HG03103 (cell line): ENCODE measurements around the gene ZDHHC15.
"Not testable (repeated sequence)": the region's sequence is repeated elsewhere in the genome, so short reads cannot be mapped to it uniquely, and the experiment has no call there.

Experiments used
- ATAC-seq: cut with Tn5 transposase; IDR thresholded peaks from one replicate; pipeline ENCODE4 v1.9.1; 2021; ENCODE audit warnings: low read depth; ENCODE audit not compliant: unreplicated experiment

The ZDHHC15 gene

GRCh38 chrX:75522565-75523431 lies at the start of gene ZDHHC15:
TSS of gene ZDHHC15 (minus strand) at chrX:75523037. CDS start at chrX:75523024, 13 bp downstream.
- ATAC-seq: no peak

DNA sequence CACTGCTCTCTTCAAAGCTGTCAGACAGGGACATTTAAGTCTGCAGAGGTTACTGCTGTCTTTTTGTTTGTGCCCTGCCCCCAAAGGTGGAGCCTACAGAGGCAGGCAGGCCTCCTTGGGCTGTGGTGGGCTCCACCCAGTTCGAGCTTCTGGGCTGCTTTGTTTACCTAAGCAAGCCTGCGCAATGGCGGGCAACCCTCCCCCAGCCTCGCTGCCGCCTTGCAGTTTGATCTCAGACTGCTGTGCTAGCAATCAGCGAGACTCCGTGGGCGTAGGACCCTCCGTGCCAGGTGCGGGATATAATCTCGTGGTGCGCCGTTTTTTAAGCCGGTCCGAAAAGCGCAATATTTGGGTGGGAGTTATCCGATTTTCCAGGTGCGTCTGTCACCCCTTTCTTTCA lies 37.7 kb upstream of the ZDHHC15 start:
- not testable (repeated sequence) for ATAC-seq

DNA sequence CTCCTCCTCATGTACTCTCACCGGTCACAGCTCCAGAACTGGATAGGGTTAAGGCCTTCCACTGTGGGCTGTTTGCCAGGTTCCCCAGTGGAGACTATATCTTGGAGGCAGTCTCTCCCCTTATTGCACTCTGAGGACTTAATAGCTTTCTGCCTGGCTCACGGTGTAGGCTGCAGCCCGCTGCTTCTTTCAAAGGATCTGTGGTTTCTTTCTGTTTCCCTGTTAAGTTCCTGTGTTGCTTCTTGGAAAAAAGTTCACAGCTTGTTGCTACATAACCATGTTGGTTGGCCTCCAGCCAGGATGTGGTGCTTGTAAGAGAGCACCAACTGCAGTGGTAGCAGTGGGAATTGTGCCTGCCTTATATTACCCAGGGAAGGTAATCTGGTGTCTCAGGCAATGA lies 24.9 kb upstream of the ZDHHC15 start:
- no peak for ATAC-seq

- no peak for ATAC-seq
Measured at GRCh38 chrX:75546724-75547511, 24.1 kb upstream of the ZDHHC15 start.

GRCh38 chrX:75544786-75545185 lies 21.9 kb upstream of the ZDHHC15 start:
- no peak for ATAC-seq

DNA sequence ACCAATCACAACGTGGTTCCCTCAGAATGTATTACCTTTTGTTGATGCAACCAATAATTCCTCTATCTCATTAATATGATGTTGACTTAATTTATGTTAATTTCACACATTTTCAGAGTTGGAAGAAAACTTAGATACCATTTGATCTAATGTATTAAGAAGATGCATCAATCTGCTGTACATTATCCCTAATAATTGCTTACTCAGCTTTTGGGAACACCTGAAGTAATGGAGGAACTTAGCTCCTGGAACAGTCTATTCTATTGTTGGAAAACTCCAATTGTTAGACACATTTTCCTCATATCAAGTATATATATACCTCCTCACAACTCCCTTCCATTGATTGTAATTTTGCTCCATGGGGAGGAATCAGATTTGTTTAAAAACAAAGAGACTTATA lies 38.9 kb downstream of the ZDHHC15 start:
- no peak for ATAC-seq

DNA sequence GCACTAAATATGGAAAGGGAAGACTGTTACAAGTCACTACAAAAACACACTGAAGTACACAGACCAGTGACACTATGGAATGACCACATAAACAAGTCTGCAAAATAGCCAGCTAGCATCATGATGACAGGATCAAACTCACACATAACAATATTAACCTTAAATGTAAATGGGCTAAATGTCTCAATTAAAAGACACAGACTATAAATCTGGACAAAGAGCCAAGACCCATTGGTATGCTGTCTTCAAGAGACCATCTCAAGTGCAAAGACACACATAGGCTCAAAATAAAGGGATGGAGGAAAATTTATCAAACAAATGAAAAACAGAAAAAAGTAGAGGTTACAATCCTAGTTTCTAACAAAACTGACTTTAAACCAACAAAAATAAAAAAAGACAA lies 61.1 kb downstream of the ZDHHC15 start:
- not testable (repeated sequence) for ATAC-seq

DNA sequence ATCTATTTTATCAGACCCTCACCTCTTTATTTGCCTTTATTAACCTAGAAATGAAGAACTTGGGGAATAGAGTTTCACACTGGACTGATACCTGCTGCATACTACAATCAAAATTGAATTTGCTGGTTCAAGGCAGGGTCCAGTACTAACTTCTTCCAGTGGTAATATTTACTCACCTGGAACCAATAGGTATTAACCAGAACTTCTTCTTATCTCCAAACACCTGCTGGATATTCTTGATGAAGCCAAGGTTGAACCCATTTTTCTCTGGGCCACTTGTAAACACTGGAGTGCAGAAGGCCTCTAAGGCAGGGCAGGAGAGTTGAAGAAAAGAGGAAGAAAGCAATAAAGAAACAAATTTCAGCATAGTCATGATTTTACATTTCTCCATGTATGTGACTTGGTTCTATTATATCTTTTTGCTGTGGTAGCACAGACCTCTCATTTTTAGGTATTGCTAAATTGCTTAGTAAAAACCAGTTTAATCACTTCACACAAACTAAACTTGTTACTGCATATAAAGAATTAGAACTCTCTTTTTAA lies 101.1 kb downstream of the ZDHHC15 start:
- ATAC-seq: no peak

DNA sequence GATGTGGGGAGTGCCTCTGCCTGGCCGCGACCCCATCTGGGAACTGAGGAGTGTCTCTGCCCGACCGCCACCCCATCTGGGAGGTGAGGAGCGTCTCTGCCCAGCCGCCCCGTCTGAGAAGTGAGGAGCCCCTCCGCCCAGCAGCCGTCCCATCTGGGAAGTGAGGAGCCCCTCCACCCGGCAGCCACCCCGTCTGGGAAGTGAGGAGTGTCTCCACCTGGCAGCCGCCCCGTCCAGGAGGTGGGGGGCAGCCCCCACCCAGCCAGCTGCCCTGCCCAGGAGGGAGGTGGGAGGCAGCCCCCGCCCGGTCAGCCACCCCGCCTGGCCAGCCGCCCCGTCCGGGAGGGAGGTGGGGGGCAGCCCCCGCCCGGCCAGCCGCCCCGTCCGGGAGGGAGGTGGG lies 115.7 kb downstream of the ZDHHC15 start:
- ATAC-seq: not testable (repeated sequence)

DNA sequence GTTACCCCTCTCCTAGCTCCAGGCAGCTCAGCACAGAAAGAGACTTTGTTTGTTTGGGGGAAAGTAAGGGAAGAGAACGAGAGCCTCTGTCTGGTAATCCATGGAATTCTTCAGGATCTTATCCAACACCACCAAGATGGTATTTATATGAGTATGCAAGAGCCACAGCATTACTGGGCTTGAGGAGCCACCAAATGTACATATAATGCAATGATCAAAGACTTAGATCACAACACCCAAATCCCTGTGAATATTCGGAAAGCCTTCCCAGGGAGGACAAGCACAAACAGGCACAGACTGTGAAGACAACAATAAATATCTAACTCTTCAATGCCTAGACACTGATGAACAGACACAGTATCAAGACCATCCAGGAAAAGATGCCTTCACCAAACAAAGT lies 132.4 kb downstream of the ZDHHC15 start:
- ATAC-seq: no peak

DNA sequence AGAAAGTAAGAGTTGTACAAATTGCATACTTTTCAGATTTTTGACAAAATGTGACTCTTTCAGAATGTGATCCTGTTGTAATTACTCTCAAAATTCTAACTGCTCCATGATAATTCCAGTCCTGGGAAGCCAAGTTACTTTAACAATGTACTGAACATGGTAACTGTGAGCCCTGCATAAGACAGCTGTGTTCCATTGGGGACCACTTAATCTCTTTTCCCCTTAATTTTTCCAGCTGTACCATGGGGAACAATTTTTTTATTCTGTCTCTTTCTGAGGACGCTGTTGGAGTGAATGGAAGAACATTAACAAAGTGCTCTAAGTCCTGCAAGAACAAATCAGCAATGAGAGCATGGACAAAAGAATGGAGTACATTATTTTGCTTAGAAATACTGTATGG lies 153.1 kb downstream of the ZDHHC15 start:
- ATAC-seq: no peak

GRCh38 chrX:75366861-75367260 lies 156.0 kb downstream of the ZDHHC15 start:
- ATAC-seq: no peak

GRCh38 chrX:75365243-75365975 lies 157.4 kb downstream of the ZDHHC15 start:
- ATAC-seq: no peak

DNA sequence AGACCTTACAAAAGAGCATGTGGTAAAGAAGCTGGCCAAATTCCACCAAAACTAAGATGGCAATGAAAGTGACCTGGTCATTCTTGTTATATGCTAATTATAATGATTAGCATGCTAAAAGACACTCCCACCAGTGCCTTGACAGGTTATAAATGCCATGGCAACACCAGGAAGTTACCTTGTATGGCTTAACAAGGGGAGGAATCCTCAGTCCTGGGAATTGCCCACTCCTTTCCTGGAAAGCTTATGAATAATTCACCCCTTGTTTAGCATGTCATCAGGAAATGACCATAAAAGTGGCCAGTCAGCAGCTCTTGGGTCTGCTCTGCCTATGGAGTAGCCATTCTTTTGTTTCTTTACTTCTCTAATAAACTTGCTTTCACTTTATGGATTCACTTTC lies 161.0 kb downstream of the ZDHHC15 start:
- ATAC-seq: no peak

DNA sequence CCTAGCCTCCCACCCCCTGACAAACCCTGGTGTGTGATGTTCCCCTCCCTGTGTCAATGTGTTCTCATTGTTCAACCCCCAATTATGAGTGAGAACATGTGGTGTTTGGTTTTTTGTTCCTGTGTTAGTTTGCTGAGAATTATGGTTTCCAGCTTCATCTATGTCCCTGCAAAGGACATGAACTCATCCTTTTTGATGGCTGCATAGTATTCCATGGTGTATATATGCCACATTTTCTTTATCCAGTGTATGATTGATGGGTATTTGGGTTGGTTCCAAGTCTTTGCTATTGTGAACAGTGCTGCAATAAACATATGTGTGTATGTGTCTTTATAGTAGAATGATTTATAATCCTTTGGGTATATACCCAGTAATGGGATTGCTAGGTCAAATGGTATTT lies 174.2 kb downstream of the ZDHHC15 start:
- ATAC-seq: not testable (repeated sequence)

DNA sequence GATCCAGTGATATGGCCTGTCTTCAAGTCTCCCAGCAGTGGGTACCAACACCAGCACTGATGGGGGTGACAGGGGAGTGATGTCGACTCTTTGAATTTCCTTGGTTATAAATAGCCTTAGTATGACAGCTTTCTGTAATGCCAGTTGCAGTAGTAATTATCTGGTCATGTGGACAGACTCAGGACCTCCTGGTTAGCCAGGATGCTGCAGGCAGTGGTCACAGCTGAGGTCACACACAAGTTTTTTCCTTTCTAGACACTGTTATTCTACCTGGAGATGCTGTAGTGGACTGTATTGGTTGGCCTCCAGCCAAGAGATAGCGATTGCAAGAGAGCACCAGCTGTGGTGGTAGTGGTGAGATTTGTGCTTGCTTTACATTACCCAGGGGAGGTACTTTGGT lies 185.3 kb downstream of the ZDHHC15 start:
- no peak for ATAC-seq

DNA sequence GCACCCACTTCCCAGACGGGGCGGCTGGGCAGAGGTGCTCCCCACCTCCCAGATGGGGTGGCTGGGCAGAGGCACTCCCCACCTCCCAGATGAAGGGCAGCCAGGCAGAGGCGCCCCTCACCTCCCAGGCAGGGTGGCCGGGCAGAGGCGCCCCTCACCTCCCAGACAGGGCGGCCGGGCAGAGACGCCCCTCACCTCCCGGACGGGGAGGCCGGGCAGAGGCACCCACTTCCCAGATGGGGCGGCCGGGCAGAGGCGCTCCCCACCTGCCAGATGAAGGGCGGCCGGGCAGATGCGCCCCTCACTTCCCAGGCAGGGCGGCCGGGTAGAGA lies 187.7 kb downstream of the ZDHHC15 start:
- no peak for ATAC-seq

DNA sequence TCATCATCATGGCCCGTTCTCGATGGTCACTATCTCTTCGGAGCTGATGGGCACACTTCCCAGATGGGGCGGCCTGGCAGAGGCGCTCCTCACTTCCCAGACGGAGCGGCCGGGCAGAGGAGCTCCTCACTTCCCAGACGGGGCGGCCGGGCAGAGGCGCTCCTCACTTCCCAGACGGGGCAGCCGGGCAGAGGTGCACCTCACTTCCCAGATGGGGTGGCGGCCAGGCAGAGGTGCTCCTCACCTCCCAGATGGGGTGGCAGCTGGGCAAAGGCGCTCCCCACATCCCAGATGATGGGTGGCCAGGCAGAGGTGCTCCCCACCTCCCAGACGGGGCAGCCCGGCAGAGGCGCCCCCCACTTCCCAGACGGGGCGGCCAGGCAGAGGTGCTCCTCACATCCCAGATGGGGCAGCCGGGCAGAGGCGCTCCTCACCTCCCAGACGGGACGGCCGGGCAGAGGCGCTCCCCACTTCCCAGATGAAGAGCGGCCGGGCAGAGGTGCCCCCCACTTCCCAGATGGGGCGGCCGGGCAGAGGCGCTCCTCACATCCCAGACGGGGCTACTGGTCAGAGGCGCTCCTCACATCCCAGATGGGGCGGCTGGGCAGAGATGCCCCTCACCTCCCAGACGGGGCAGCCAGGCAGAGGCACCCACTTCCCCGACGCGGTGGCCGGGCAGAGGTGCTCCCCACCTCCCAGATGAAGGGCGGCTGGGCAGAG lies 188.3 kb downstream of the ZDHHC15 start:
- ATAC-seq: not testable (repeated sequence)

DNA sequence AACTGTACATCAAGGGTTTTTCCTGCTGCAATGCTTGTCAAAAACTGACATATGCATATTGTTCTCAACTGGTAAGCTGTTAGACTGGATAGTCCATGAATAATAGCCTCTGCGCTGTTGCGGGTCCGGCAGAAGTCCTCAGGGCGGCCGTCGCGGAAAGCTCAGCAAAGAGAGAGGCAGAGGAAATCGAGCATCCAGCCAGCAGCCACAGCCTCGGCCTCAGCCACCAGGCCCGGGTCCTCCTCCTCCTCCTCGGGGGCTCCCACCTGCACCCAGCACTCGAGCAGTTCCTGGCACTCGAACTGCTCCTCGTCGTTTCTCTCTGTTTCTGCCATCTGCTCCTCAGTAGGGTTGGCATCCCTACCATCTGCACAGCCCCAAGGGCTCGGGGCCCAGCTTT lies 195.2 kb downstream of the ZDHHC15 start:
- ATAC-seq: no peak
